Activated effector memory CD4-positive, alpha-beta T cell treated with anti-CD3 and anti-CD28 coated beads, Interleukin-2, amount 50 U/mL, for 16 hours (primary cell): ENCODE results near the gene ZMYM4.
"Not testable (repeated sequence)": the region's sequence is repeated elsewhere in the genome, so short reads cannot be mapped to it uniquely, and the experiment has no call there.

Experiments used
- DNase-seq: peaks from one replicate; pipeline ENCODE4 v3.0.0-alpha.2; 2020

ZMYM4 gene

DNA sequence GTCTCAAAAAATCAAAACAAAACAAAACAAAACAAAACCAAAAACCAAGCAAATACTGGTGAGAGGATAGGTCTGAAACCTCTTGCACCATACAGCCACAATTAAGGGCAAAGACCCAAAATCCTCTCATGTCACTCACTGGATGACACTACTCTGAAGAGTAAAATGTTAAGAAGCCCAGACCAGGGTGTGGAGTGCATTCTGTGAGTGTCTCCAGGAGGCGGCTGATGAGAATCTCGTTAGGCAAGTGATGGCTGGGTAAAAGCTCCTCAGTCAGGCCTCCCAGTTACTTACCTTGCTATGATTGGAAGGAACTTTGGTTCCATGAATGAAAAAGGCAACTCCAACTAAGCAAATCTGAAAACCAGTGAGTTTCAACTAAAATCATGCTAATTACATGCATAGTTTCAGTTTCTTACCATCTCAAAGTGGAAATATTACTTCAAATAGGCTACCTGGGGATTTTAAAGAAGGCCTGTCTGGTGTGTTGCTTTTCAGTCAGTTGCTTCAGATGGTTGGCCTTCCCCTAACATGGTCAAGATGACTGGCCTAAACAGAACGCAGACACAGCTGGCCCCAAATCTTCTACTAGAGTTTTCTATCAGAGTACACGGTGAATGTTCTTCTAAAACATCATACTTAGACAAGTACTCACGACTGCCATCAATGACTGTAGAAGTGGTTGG is 193.6 kb downstream of the ZMYM4 start:
- no peak for DNase-seq

DNA sequence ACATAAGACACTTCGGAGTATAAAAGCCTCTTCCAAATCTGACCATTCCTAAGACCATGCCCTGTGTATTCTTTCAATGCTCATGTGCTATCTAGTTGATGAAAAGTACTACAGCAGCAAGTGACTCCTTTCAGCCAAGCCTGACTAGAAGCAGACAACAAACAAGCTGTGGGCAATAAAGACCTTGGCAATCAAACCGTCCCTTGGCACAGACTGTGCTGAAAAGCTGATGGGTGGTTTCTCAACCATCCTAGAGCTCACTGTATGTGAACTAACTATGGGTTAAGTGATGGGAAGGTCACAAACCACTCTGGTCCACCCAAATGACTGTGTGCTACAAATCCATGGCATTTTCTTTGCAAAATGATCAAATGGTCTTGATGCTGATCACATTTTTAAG is 194.7 kb downstream of the ZMYM4 start:
- DNase-seq, result no peak

DNA sequence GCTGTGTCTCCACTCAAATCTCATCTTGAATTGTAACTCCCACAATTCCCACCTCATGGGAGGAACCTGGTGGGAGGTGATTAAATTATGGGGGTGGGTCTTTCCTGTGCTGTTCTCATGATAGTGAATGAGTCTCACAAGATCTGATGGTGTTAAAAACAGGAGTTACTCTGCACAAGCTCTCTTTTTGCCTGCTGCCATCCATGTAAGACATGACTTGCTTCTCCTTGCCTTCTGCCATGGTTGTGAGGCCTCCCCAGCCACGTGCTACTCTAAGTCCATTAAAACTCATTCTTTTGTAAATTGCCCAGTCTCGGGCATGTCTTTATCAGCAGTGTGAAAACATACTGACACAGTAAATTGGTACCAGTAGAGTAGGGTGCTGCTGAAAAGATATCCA is 195.2 kb downstream of the ZMYM4 start:
- DNase-seq, result not testable (repeated sequence)

DNA sequence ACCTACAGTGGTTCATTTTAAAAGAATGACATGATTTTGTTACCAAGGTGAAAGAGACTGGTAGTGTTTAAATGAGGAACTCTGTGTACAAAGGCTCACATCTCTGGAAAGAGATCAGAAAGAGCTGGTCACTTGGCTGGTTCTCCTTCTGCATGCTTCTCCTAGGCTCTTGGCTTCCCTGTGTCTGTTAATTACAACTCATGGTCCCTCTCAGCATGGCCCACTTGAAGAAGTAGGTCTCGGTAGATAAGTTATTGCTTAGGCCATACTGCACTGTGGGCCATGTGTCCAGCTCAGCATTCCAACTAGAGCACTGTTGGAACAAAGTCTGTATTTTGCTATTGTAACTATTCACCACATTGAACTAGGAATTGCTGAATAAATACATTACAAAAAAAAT is 197.6 kb downstream of the ZMYM4 start:
- no peak for DNase-seq

DNA sequence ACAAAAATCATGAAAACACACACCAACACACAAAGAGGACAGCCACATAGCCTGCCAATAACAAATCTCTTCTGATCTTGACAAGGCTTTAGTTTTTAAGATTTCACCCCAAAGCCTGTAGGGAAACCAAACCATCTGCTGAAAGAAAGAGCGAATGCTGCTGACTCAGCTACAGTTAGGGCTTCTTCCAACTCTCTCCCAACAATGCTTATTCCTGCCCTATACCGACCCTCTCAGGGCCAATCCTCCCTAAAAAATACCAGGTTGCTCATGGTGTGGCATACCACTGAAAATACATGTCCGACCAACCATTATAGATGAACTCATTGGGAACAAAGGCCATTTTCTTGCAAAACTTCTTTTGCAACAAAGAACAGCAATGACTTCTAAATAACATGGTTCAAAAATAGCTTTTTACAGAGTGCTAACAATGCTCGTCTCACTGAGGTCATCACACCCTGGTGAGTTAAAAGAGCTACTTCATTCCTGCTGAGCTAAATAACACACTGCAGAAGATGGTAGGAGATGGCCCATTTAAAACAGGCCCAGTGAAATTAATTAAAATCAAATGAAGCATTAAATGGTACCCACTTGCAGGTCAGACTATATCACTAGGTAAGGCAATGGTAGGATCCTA is 202.6 kb downstream of the ZMYM4 start:
- DNase-seq, result no peak
